Endodermal cell (in vitro differentiated cells): Measurements from ENCODE around the gene EIF4E3. TPM values are rescaled to one million over a fixed set of nuclear protein-coding genes. Genes with fewer than 3 reads are reported as not detected.

Experiments used
- DNase-seq: peaks from one replicate; pipeline ENCODE4 v3.0.0-alpha.2; 2017
- H3K27ac ChIP-seq: 2 replicates; pipeline ENCODE4 v1.5.1; 2013; ENCODE audit warnings: mild to moderate bottlenecking, low read depth, low read length, moderate library complexity
- H3K27me3 ChIP-seq: 2 replicates; pipeline ENCODE4 v1.6.1; 2013; ENCODE audit warnings: mild to moderate bottlenecking, low read length, moderate library complexity; ENCODE audit not compliant: insufficient read depth, control insufficient read depth, poor library complexity, severe bottlenecking
- H3K36me3 ChIP-seq: 2 replicates; pipeline ENCODE4 v1.7.0; 2013; ENCODE audit warnings: mild to moderate bottlenecking, low read length, moderate library complexity; ENCODE audit not compliant: control insufficient read depth, insufficient read depth
- H3K4me1 ChIP-seq: one replicate; pipeline ENCODE4 v1.7.0; 2013; ENCODE audit warnings: low read length; ENCODE audit not compliant: control insufficient read depth, insufficient read depth
- H3K4me3 ChIP-seq: 2 replicates; pipeline ENCODE4 v1.5.1; 2013; ENCODE audit warnings: mild to moderate bottlenecking, low read length, moderate library complexity
- H3K9ac ChIP-seq: 2 replicates; pipeline ENCODE4 v1.6.1; 2013; ENCODE audit warnings: mild to moderate bottlenecking, low read length, moderate library complexity; ENCODE audit not compliant: poor library complexity, severe bottlenecking; ENCODE audit errors: extremely low read depth
- H3K9me3 ChIP-seq: 2 replicates; pipeline ENCODE4 v1.6.1; 2013; ENCODE audit warnings: mild to moderate bottlenecking, low read length, moderate library complexity; ENCODE audit not compliant: control insufficient read depth
- H3K27ac Mint-ChIP-seq: 2 replicates; pipeline ENCODE4 v1.8.0; 2020; ENCODE audit warnings: mixed read lengths
- H3K27me3 Mint-ChIP-seq: 2 replicates; pipeline ENCODE4 v1.8.0; 2021; ENCODE audit warnings: mild to moderate bottlenecking, mixed read lengths; ENCODE audit not compliant: insufficient read depth
- H3K36me3 Mint-ChIP-seq: 2 replicates; pipeline ENCODE4 v1.8.0; 2020; ENCODE audit warnings: low read depth, mixed read lengths
- H3K4me1 Mint-ChIP-seq: 2 replicates; pipeline ENCODE4 v1.8.0; 2020; ENCODE audit warnings: mixed read lengths
- H3K4me3 Mint-ChIP-seq: 2 replicates; pipeline ENCODE4 v1.8.0; 2020; ENCODE audit warnings: mild to moderate bottlenecking, moderate library complexity, mixed read lengths
- H3K9me3 Mint-ChIP-seq: 2 replicates; pipeline ENCODE4 v1.8.0; 2020; ENCODE audit warnings: mild to moderate bottlenecking, mixed read lengths
- WGBS, 2 experiments: methylation state at CpG; one replicate each; pipeline versions ENCODE4 v1.1.5 to v1.1.7; 2013; ENCODE audit warnings: missing lambda C conversion rate in 2 of 2, mixed read lengths in 1 of 2; ENCODE audit not compliant: insufficient coverage in 1 of 2, insufficient read length in 1 of 2; 5-methylcytosine and 5-hydroxymethylcytosine counted together
- total RNA-seq, 2 donors: library from RNA; stranded (reverse); fragmentation: NEBNext Ultra II Directional in 1 of 2; extraction: Animal tissue kit (Norgen Biotek cat#: 25700) in 1 of 2; gene quantifications; 2 replicates in 1 of 2; 3 replicates in 1 of 2; pipeline ENCODE4 v1.2.1, GENCODE V29; 2021
- TF ChIP-seq, protein P1 (sequence below): fragments of 200-600 bp; sonication (generic); conservative IDR thresholded peaks from 2 replicates; pipeline ENCODE4 v1.5.0; 2021; ENCODE audit warnings: antibody characterized with exemption, mild to moderate bottlenecking

The EIF4E3 gene
- total RNA-seq, 2 donors from 2014 or later, result 1.9 to 5.5 TPM

DNA sequence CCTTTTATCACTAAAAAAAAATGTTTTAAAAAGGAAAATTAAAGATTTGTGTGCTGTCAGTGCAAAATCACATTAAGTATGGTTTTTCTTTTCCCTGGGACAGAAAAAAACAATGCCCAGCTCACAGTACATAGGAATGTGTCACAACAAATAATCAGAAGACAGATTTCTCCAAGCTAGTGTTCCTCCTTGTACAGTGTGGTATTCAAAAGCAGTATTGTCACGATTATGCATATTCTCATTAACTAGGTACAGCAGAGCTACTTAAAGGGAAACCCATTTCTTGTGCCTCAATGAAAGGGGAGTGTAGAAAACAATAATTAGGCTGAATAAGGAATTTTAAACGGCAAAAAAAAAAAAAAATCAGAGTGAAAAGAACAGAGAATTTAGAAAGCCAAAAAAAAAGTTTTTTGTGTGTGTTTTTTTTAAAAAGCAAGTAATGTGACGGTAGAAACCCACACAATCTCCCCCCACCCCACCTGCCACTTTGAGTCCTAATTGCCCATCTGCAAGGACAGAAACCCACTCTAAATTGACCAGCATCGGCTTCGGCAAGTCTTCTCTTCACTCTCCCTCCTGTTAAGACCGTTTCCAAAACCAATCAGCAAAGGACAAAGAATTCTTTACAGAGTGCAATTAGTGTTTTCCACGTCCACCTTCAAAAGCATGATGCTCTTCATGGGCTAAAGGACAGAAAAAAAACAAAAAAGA, 41.0 kb downstream of the EIF4E3 start:
- H3K36me3 Mint-ChIP-seq, result no peaks in the 10 kb centered on the region
- Histone ChIP-seq H3K9me3 (peaks cover 5% of the 10 kb centered on the region), H3K4me1 (peaks cover 9% of the 10 kb centered on the region), H3K27me3 (no peaks in the 10 kb centered on the region), H3K36me3 (no peaks in the 10 kb centered on the region), H3K4me3 (no peak overlapping the region), H3K9ac (no peak overlapping the region), H3K27ac (no peak overlapping the region)
- H3K27ac Mint-ChIP-seq, result no peak overlapping the region
- no peaks in the 10 kb centered on the region for H3K27me3 Mint-ChIP-seq
- peaks cover 44% of the 10 kb centered on the region for H3K4me1 Mint-ChIP-seq
- no peaks in the 10 kb centered on the region for H3K9me3 Mint-ChIP-seq
- TF ChIP-seq, protein P1, sequence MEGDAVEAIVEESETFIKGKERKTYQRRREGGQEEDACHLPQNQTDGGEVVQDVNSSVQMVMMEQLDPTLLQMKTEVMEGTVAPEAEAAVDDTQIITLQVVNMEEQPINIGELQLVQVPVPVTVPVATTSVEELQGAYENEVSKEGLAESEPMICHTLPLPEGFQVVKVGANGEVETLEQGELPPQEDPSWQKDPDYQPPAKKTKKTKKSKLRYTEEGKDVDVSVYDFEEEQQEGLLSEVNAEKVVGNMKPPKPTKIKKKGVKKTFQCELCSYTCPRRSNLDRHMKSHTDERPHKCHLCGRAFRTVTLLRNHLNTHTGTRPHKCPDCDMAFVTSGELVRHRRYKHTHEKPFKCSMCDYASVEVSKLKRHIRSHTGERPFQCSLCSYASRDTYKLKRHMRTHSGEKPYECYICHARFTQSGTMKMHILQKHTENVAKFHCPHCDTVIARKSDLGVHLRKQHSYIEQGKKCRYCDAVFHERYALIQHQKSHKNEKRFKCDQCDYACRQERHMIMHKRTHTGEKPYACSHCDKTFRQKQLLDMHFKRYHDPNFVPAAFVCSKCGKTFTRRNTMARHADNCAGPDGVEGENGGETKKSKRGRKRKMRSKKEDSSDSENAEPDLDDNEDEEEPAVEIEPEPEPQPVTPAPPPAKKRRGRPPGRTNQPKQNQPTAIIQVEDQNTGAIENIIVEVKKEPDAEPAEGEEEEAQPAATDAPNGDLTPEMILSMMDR, result no peak
- H3K4me3 Mint-ChIP-seq, result no peak overlapping the region
- DNase-seq, result no peak
- 70 to 89% methylated on average over 5 to 7 of the region's 7 CpGs for WGBS, 2 experiments

DNA sequence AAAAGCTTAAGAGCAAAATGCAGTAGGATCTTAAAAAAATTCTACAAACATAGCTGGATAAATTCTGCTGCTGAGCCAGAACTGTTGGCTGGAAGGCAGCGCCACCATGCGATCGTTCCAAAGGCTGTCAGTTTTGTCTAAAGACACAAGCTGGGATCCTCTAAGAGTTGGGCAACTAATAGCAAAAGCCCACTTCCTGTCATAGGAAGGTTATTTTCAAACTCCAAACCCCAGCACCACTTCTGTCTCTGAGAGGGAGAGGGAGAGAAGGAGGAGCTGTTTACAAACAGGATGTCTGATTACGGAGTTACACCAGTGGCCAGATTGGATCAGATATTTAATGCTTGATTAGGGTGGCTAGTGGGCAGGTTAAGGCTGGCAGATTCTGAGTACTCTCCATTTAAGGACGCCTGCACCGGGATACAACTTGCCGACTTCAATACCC, 44.0 kb downstream of the EIF4E3 start:
- Mint-ChIP-seq H3K27ac (no peak overlapping the region), H3K27me3 (no peaks in the 10 kb centered on the region), H3K4me3 (no peak overlapping the region), H3K4me1 (peaks cover 23% of the 10 kb centered on the region), H3K36me3 (no peaks in the 10 kb centered on the region), H3K9me3 (no peaks in the 10 kb centered on the region)
- Histone ChIP-seq H3K9me3 (peaks cover under 1% of the 10 kb centered on the region), H3K27me3 (no peaks in the 10 kb centered on the region), H3K36me3 (no peaks in the 10 kb centered on the region), H3K4me3 (no peak overlapping the region), H3K4me1 (peaks cover 3% of the 10 kb centered on the region), H3K9ac (no peak overlapping the region), H3K27ac (no peak overlapping the region)
- DNase-seq, result peak; percentile 82
- TF ChIP-seq, protein P1, result peak; percentile 94
- WGBS, 2 experiments, result 0 to 40% methylated on average over 3 to 7 of the region's 7 CpGs

DNA sequence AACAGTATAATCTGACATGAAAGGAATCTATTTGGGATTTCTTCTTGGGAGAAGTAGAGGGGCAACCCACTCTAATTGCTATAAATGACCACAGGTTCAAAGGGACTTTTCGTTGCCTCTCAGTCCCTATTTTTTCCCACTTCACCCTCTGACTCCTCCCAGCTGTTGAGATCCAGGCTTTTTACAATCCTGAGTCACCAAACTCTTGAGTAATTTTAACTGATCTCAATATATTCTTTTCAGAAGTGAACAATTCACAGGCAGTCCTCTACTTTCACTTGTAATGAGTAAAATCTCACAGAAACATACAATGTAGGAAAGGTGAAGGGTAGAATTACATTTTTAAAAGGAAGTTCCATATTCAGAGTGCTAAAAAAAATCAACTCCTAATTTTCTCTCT, 44.6 kb downstream of the EIF4E3 start:
- no peaks in the 10 kb centered on the region for H3K36me3 ChIP-seq
- no peak for DNase-seq
- Mint-ChIP-seq H3K4me3 (no peak overlapping the region), H3K27me3 (no peaks in the 10 kb centered on the region), H3K9me3 (no peaks in the 10 kb centered on the region), H3K36me3 (no peaks in the 10 kb centered on the region), H3K4me1 (peaks cover 23% of the 10 kb centered on the region), H3K27ac (no peak overlapping the region)
- H3K27ac ChIP-seq, result no peak overlapping the region
- 90 to 91% methylated on average over 1 of the region's 1 CpG for WGBS, 2 experiments
- H3K9me3 ChIP-seq, result no peaks in the 10 kb centered on the region
- no peaks in the 10 kb centered on the region for H3K27me3 ChIP-seq
- no peak overlapping the region for H3K9ac ChIP-seq
- TF ChIP-seq, protein P1, result no peak
- peaks cover 3% of the 10 kb centered on the region for H3K4me1 ChIP-seq
- H3K4me3 ChIP-seq, result no peak overlapping the region
